CD4-positive, alpha-beta memory T cell (primary cell): Measurements from ENCODE around the gene C2orf15. TPM values are rescaled to one million over a fixed set of nuclear protein-coding genes. Genes with fewer than 3 reads are reported as not detected.

Experiments used
- CTCF ChIA-PET: fragments of 350-600 bp; sonication (Branson Sonifier 250); formaldehyde crosslinking; loops from one replicate; lab custom pipeline; 2021; ENCODE audit warnings: inconsistent platforms; ENCODE audit not compliant: partially characterized antibody; lab: Charles Lee
- POLR2A ChIA-PET: fragments of 350-600 bp; sonication (Branson Sonifier 250); formaldehyde crosslinking; loops from one replicate; lab custom pipeline; 2021; ENCODE audit not compliant: partially characterized antibody; lab: Charles Lee
- DNase-seq, 5 donors: peaks; one replicate each; pipeline versions ENCODE4 v3.0.0 to v3.0.0-alpha.2; 2020 to 2022; ENCODE audit warnings: mixed read lengths in 1 of 5
- H3K27ac ChIP-seq: one replicate; pipeline ENCODE4 v1.7.0; 2013; ENCODE audit warnings: low read depth, low read length
- H3K27me3 ChIP-seq: 2 replicates; pipeline ENCODE4 v1.7.0; 2013; ENCODE audit warnings: mild to moderate bottlenecking, low read length, moderate library complexity; ENCODE audit not compliant: insufficient read depth
- H3K36me3 ChIP-seq: 2 replicates; pipeline ENCODE4 v1.7.0; 2013; ENCODE audit warnings: mild to moderate bottlenecking, low read length, moderate library complexity; ENCODE audit not compliant: insufficient read depth
- H3K4me1 ChIP-seq: 2 replicates; pipeline ENCODE4 v1.7.0; 2013; ENCODE audit warnings: mild to moderate bottlenecking, low read length, moderate library complexity; ENCODE audit not compliant: insufficient read depth
- H3K4me3 ChIP-seq, 2 donors: one replicate each; pipeline ENCODE4 v1.7.0; 2013; ENCODE audit warnings: low read length in 2 of 2, mild to moderate bottlenecking in 1 of 2
- H3K9me3 ChIP-seq, 2 donors: one replicate each; pipeline ENCODE4 v1.7.0; 2013; ENCODE audit warnings: low read length in 2 of 2, control low read depth in 1 of 2; ENCODE audit not compliant: control insufficient read depth in 1 of 2
- H3K27ac Mint-ChIP-seq, 7 donors: one replicate each; pipeline ENCODE4 v1.8.0; 2020 to 2021; ENCODE audit warnings: mixed read lengths in 7 of 7, mild to moderate bottlenecking in 6 of 7, inconsistent platforms in 3 of 7, moderate library complexity in 3 of 7
- H3K27me3 Mint-ChIP-seq, 2 donors: one replicate each; pipeline ENCODE4 v1.8.0; 2020 to 2021; ENCODE audit warnings: mixed read lengths in 2 of 2
- H3K36me3 Mint-ChIP-seq, 2 donors: one replicate each; pipeline ENCODE4 v1.8.0; 2020 to 2021; ENCODE audit warnings: mixed read lengths in 2 of 2, inconsistent platforms in 1 of 2, mild to moderate bottlenecking in 1 of 2
- H3K4me1 Mint-ChIP-seq, 4 donors: one replicate each; pipeline ENCODE4 v1.8.0; 2020 to 2021; ENCODE audit warnings: mixed read lengths in 4 of 4, mild to moderate bottlenecking in 1 of 4
- H3K4me3 Mint-ChIP-seq, 8 donors: one replicate each; pipeline ENCODE4 v1.8.0; 2020 to 2021; ENCODE audit warnings: mixed read lengths in 8 of 8, mild to moderate bottlenecking in 7 of 8, moderate library complexity in 6 of 8, inconsistent platforms in 3 of 8
- H3K9me3 Mint-ChIP-seq, 8 donors: one replicate each; pipeline ENCODE4 v1.8.0; 2020 to 2021; ENCODE audit warnings: mixed read lengths in 8 of 8, mild to moderate bottlenecking in 5 of 8, inconsistent platforms in 3 of 8, moderate library complexity in 1 of 8
- intact Hi-C: fragments of 100-400 bp; cut with micrococcal nuclease; formaldehyde crosslinking; loops from one replicate; pipeline ENCODE4 v1.15.1; 2023
- polyA plus RNA-seq, 2 donors: library from polyadenylated mRNA; unstranded; fragments of 300-500 nt; fragmentation: Illumina TruSeq; gene quantifications; one replicate each; pipeline ENCODE4 v1.2.3, GENCODE V29; 2021
- total RNA-seq, 2 experiments: library from RNA; stranded (reverse); gene quantifications; one replicate each; pipeline ENCODE4 v1.2.3, GENCODE V29; 2021

C2orf15 gene
- total and polyA plus RNA-seq, 4 experiments from 2014 or later = 2.3 to 4.9 (median 4.0) TPM

DNA sequence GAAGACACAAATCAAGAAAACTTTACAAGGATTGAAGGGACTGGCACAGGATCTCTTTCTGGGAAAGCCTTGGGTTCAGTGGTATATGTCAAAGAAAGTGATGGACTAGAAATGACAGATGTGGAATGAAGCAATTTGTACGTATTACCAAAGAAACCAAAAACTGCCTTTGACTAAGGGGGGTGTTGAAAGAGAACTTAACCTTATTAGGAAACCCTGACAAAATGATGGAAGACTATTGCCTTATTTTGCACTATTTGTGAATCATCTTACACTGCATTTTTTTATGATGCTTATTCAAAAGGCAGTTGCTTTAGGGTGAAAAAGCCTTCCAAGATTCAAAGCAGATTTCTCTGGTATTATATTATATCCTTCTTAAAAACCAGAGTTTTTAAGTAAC lies 9.2 kb downstream of the C2orf15 start:
- no peak overlapping the region for H3K27ac Mint-ChIP-seq
- no peaks in the 10 kb centered on the region for H3K9me3 Mint-ChIP-seq
- DNase-seq = no peak
- peaks cover 0 to 19% (median 12%) of the 10 kb centered on the region in 4 donors for H3K4me1 Mint-ChIP-seq
- no peak overlapping the region for H3K27ac ChIP-seq
- no peaks in the 10 kb centered on the region for H3K27me3 ChIP-seq
- H3K27me3 Mint-ChIP-seq = no peaks in the 10 kb centered on the region
- ChIA-PET POLR2A (interaction anchor here (1.3 kb wide), 1 partner anchor 9 kb away, joined by 7 read pairs; the partner anchor contains the start of gene C2orf15), CTCF (interaction anchor here (2.2 kb wide), 1 partner anchor 9 kb away, joined by 4 read pairs; the partner anchor contains the start of gene C2orf15)
- H3K4me3 ChIP-seq = no peak overlapping the region
- H3K4me3 Mint-ChIP-seq = no peak overlapping the region
- intact Hi-C loops = loop anchor here (10.0 kb wide), 1 partner anchor 1156 kb away; the partner anchor contains the start of gene TMEM131
- H3K4me1 ChIP-seq = peaks cover 16% of the 10 kb centered on the region
- H3K9me3 ChIP-seq = no peaks in the 10 kb centered on the region
- H3K36me3 Mint-ChIP-seq = peaks cover 0 to 16% of the 10 kb centered on the region in 2 donors
- no peaks in the 10 kb centered on the region for H3K36me3 ChIP-seq

DNA sequence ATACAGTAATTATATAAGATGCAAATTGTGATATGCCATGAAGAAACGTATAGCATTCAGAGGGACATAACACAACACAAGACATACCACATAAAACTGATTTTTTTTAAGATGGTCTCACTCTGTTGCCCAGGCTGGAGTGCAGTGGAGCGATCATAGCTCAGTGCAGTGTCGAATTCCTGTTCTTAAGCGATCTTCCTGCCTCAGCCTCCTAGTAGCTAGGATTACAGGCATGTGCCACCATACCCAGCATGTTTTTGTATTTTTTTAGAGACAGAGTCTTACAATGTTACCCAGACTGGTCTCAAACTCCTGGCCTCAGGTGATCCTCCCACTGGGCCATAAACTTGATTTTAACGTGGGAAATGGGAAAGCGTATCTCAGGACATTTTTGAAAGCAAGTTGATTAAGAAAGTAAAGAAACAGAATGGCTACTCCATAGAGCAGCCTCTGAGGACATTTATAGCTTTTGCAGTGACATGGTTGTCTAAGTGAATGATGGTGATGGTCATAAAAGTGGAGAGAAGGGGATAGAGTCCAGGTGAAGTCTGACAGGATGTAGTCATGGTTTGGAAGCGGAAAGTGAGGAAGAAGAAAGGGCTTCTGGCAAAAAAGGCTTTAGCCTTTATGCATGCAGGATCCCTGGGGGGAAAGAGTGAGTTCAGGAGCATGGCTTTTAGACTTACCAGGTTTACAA lies 10.8 kb downstream of the C2orf15 start:
- Histone ChIP-seq H3K27me3 (no peaks in the 10 kb centered on the region), H3K36me3 (no peaks in the 10 kb centered on the region), H3K4me1 (peaks cover 25% of the 10 kb centered on the region), H3K27ac (no peak overlapping the region), H3K9me3 (no peaks in the 10 kb centered on the region), H3K4me3 (no peak overlapping the region)
- no peak overlapping the region for H3K27ac Mint-ChIP-seq
- ChIA-PET POLR2A (interaction anchor here (6.2 kb wide), 1 partner anchor 11 kb away, joined by 112 read pairs; the partner anchor contains the start of gene C2orf15), CTCF (interaction anchor here (2.2 kb wide), 1 partner anchor 11 kb away, joined by 4 read pairs; the partner anchor contains the start of gene C2orf15)
- no peaks in the 10 kb centered on the region for H3K27me3 Mint-ChIP-seq
- peaks cover 0 to 31% (median 27%) of the 10 kb centered on the region in 4 donors for H3K4me1 Mint-ChIP-seq
- peaks cover 5 to 28% of the 10 kb centered on the region in 2 donors for H3K36me3 Mint-ChIP-seq
- no peak overlapping the region for H3K4me3 Mint-ChIP-seq
- no peak for DNase-seq
- H3K9me3 Mint-ChIP-seq = no peaks in the 10 kb centered on the region
- intact Hi-C loops = loop anchor here (10.0 kb wide), 1 partner anchor 1158 kb away; the partner anchor contains the start of gene TMEM131

- no peaks in the 10 kb centered on the region for H3K27me3 ChIP-seq
- H3K4me1 ChIP-seq = peaks cover 25% of the 10 kb centered on the region
- H3K27ac Mint-ChIP-seq = peak overlapping the region in 1 of 7 donors; percentile 100
- H3K9me3 Mint-ChIP-seq = no peaks in the 10 kb centered on the region
- H3K4me1 Mint-ChIP-seq = peaks cover 5 to 38% (median 34%) of the 10 kb centered on the region in 4 donors
- intact Hi-C loops = loop anchor here (1.0 to 10.0 kb wide), 2 partner anchors 13 to 1159 kb away; partner anchors contain the start of genes C2orf15 and TMEM131
- peaks cover 18 to 35% of the 10 kb centered on the region in 2 donors for H3K36me3 Mint-ChIP-seq
- CTCF ChIA-PET = interaction anchor here (0.8 to 3.2 kb wide), 4 partner anchors 13 to 183 kb away, joined by 3 to 20 read pairs (median 6); partner anchors contain the start of genes C2orf15, EIF5B and TXNDC9
- peak overlapping the region; percentile 78 to 83 for H3K4me3 ChIP-seq
- H3K4me3 Mint-ChIP-seq = peak overlapping the region in 3 of 8 donors; percentile 91 to 99 (median 96)
- POLR2A ChIA-PET = interaction anchor here (0.6 to 6.2 kb wide), 15 partner anchors 9 to 1508 kb away, joined by 3 to 112 read pairs (median 5); partner anchors contain the start of genes C2orf15, COX5B, EIF5B and MITD1
- peak overlapping the region; percentile 97 for H3K27ac ChIP-seq
- no peaks in the 10 kb centered on the region for H3K27me3 Mint-ChIP-seq
- H3K9me3 ChIP-seq = no peaks in the 10 kb centered on the region
- DNase-seq = peak in 1 of 5 donors; percentile 4
- no peaks in the 10 kb centered on the region for H3K36me3 ChIP-seq
Observed at GRCh38 chr2:99153921-99154604, 12.6 kb downstream of the C2orf15 start.

GRCh38 chr2:99154643-99155536 lies 13.4 kb downstream of the C2orf15 start, which contains the start of the genes LIPT1 and TSGA10:
LIPT1 (plus strand) TSS chr2:99154967; CDS start chr2:99161958, 6,991 bp downstream.
TSGA10 (minus strand) TSS chr2:99154942; CDS start chr2:99109439, 45,503 bp downstream.
- Mint-ChIP-seq H3K4me3 (peak within 1 kb of the TSS in 3 of 8 donors; percentile 91 to 99 (median 96)), H3K4me1 (peaks cover 10 to 43% (median 39%) of the 10 kb centered on the region in 4 donors), H3K27me3 (no peaks in the 10 kb centered on the region), H3K9me3 (no peaks in the 10 kb centered on the region), H3K36me3 (peaks cover 24 to 43% of the 10 kb centered on the region in 2 donors), H3K27ac (peak within 1 kb of the TSS in 1 of 7 donors; percentile 100)
- Histone ChIP-seq H3K4me1 (peaks cover 25% of the 10 kb centered on the region), H3K27ac (peak within 1 kb of the TSS; percentile 97), H3K27me3 (no peaks in the 10 kb centered on the region), H3K9me3 (no peaks in the 10 kb centered on the region), H3K36me3 (peaks cover 6% of the 10 kb centered on the region), H3K4me3 (peak within 1 kb of the TSS; percentile 78 to 89)
- ChIA-PET CTCF (interaction anchor here (1.0 to 3.2 kb wide), 5 partner anchors 12 to 182 kb away, joined by 4 to 20 read pairs (median 7); partner anchors contain the start of genes C2orf15, EIF5B, MITD1 and MRPL30), POLR2A (interaction anchor here (0.6 to 6.2 kb wide), 18 partner anchors 10 to 1509 kb away, joined by 3 to 112 read pairs (median 5); partner anchors contain the start of genes ACTR1B, C2orf15, COX5B and EIF5B)
- intact Hi-C loops = loop anchor here (1.0 to 10.0 kb wide), 5 partner anchors 14 to 1160 kb away; partner anchors contain the start of genes C2orf15, EIF5B, MITD1 and MRPL30
- DNase-seq = peak; percentile 90 to 92 (median 91)

- CTCF ChIA-PET = interaction anchor here (1.5 to 2.4 kb wide), 2 partner anchors 15 to 180 kb away, joined by 3 to 6 read pairs; partner anchors contain the start of genes C2orf15, EIF5B and TXNDC9
- H3K27ac Mint-ChIP-seq = peak overlapping the region in 5 of 7 donors; percentile 66 to 95 (median 85)
- no peaks in the 10 kb centered on the region for H3K9me3 Mint-ChIP-seq
Observed at GRCh38 chr2:99156891-99157290, 15.4 kb downstream of the C2orf15 start.

More at GRCh38 chr2:99156891-99157290, 15.4 kb downstream of the C2orf15 start:
- Mint-ChIP-seq H3K27me3 (no peaks in the 10 kb centered on the region), H3K4me1 (peaks cover 10 to 40% (median 38%) of the 10 kb centered on the region in 4 donors), H3K36me3 (peaks cover 29 to 53% of the 10 kb centered on the region in 2 donors), H3K4me3 (peak overlapping the region in 4 of 8 donors; percentile 22 to 91 (median 65))
- Histone ChIP-seq H3K36me3 (peaks cover 6% of the 10 kb centered on the region), H3K27ac (no peak overlapping the region), H3K4me3 (no peak overlapping the region), H3K27me3 (no peaks in the 10 kb centered on the region), H3K4me1 (peaks cover 25% of the 10 kb centered on the region), H3K9me3 (no peaks in the 10 kb centered on the region)
- DNase-seq = no peak
- POLR2A ChIA-PET = interaction anchor here (0.6 to 6.2 kb wide), 4 partner anchors 11 to 29 kb away, joined by 3 to 112 read pairs (median 22); partner anchors contain the start of genes C2orf15, MITD1 and MRPL30
- intact Hi-C loops = loop anchor here (10.0 kb wide), 1 partner anchor 1162 kb away; the partner anchor contains the start of gene TMEM131
